ENCODE data around the gene DAGLB.

GRCh38 chr7:6444516-6445269 is 3.1 kb downstream of the DAGLB start:
- TF ChIP-seq POLR2A (IDR thresholded peaks at IDR 0.05) (no peak), CTCF (IDR thresholded peaks at IDR 0.05) (no peak)

Data from testis (tissue), 2 donors.